ENCODE results near the gene KLHDC4. TPM values are rescaled to one million over a fixed set of nuclear protein-coding genes. Genes with fewer than 3 reads are reported as not detected.
"Not testable (repeated sequence)": the region's sequence is repeated elsewhere in the genome, so short reads cannot be mapped to it uniquely, and the experiment has no call there.

Gene KLHDC4
- total RNA-seq, 1 donor from 2014 or later = 20.4 TPM

DNA sequence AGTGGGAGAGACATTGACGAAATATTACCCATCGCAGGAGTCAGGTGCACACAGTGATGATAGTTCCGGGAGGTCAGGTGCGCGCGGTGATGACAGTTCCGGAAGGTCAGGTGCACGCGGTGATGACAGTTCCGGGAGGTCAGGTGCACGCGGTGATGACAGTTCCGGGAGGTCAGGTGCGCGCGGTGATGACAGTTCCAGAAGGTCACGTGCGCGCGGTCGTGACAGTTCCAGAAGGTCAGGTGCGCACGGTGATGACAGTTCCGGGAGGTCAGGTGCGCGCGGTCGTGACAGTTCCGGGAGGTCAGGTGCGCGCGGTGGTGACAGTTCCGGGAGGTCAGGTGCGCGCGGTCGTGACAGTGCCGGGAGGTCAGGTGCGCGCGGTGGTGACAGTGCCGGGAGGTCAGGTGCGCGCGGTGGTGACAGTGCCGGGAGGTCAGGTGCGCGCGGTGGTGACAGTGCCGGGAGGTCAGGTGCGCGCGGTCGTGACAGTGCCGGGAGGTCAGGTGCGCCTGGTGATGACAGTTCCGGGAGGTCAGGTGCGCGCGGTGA lies 84.7 kb downstream of the KLHDC4 start:
- H3K4me1 ChIP-seq (ENCODE audit: control insufficient read depth in 3 of 3, insufficient read depth in 3 of 3, low read length in 3 of 3); H3K9ac ChIP-seq (ENCODE audit: low read depth in 1 of 3, low read length in 3 of 3); H3K36me3 ChIP-seq (ENCODE audit: control insufficient read depth in 3 of 3, insufficient read depth in 3 of 3, low read length in 3 of 3); H3K4me3 ChIP-seq (ENCODE audit: low read length in 3 of 3); H3K9me3 ChIP-seq (ENCODE audit: control insufficient read depth in 3 of 3, low read length in 3 of 3); H3K27ac ChIP-seq (ENCODE audit: low read depth, low read length): not testable (repeated sequence)
- H3K27me3 ChIP-seq (ENCODE audit: control insufficient read depth in 3 of 3, insufficient read depth in 3 of 3, low read length in 3 of 3) = peaks cover 44 to 67% (median 65%) of the 10 kb centered on the region in 3 donors

DNA sequence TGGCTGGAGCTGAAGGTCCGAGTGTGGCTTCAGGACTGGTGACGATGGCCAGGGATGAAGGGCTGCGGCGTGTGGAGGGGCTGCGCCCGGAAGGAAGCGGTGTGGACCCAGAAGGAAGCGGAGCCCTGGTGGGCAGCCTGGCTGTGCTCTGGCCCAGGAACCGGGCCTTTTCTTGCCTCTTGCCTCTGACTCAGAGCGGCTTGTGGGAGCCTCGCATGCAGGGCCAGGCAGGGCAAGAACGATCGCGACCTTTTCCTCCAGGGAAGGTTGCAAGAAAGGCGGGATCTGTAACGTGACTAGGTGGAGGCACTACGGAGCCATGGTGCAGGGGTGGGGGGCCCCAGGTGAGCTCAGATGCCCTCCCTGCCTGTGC lies 85.5 kb downstream of the KLHDC4 start:
- H3K9ac ChIP-seq (ENCODE audit: low read depth in 1 of 3, low read length in 3 of 3) = no peak overlapping the region
- H3K36me3 ChIP-seq (ENCODE audit: control insufficient read depth in 3 of 3, insufficient read depth in 3 of 3, low read length in 3 of 3) = no peaks in the 10 kb centered on the region
- peaks cover 37 to 62% (median 61%) of the 10 kb centered on the region in 3 donors for H3K27me3 ChIP-seq (ENCODE audit: control insufficient read depth in 3 of 3, insufficient read depth in 3 of 3, low read length in 3 of 3)
- H3K4me1 ChIP-seq (ENCODE audit: control insufficient read depth in 3 of 3, insufficient read depth in 3 of 3, low read length in 3 of 3) = no peaks in the 10 kb centered on the region
- no peak overlapping the region for H3K27ac ChIP-seq (ENCODE audit: low read depth, low read length)
- no peak overlapping the region for H3K4me3 ChIP-seq (ENCODE audit: low read length in 3 of 3)
- H3K9me3 ChIP-seq (ENCODE audit: control insufficient read depth in 3 of 3, low read length in 3 of 3) = no peaks in the 10 kb centered on the region

DNA sequence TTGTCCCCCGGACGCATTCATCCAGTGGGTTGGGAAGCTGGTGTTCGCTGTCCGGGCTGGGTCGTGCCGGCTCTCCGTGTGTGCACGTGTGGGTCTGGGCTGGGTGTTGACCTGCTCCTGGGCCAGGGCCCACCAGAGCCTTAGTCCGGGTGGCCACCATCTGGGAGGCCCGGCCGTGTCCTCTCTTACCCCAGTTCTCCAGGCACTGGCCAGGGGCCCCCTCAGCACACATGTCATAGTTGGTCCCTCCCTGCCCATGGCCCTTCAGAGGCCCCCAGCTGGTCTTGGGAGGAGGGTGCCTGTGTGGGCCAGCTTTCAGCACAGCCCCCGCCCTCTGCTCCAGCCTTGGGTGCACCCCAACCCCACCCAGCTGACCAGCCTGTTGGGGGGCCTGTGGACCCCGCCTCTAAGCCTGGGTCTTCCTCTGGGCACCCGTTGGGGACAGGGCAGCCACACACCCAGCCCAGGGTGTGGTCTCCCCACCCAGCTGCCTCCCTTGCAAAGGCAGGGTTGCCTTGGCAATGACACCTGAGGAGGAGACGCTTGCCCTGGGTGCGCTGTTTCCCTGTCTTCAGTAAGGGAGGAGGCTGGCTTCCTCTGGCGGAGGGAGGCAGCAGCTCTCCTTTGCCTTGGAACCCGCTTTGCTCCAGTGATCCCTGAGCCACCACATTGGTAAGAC lies 86.1 kb downstream of the KLHDC4 start:
- Histone ChIP-seq H3K36me3 (ENCODE audit: control insufficient read depth in 3 of 3, insufficient read depth in 3 of 3, low read length in 3 of 3) (no peaks in the 10 kb centered on the region), H3K27me3 (ENCODE audit: control insufficient read depth in 3 of 3, insufficient read depth in 3 of 3, low read length in 3 of 3) (peaks cover 34 to 59% (median 58%) of the 10 kb centered on the region in 3 donors), H3K9me3 (ENCODE audit: control insufficient read depth in 3 of 3, low read length in 3 of 3) (no peaks in the 10 kb centered on the region), H3K4me3 (ENCODE audit: low read length in 3 of 3) (no peak overlapping the region), H3K27ac (ENCODE audit: low read depth, low read length) (no peak overlapping the region), H3K9ac (ENCODE audit: low read depth in 1 of 3, low read length in 3 of 3) (no peak overlapping the region), H3K4me1 (ENCODE audit: control insufficient read depth in 3 of 3, insufficient read depth in 3 of 3, low read length in 3 of 3) (no peaks in the 10 kb centered on the region)

DNA sequence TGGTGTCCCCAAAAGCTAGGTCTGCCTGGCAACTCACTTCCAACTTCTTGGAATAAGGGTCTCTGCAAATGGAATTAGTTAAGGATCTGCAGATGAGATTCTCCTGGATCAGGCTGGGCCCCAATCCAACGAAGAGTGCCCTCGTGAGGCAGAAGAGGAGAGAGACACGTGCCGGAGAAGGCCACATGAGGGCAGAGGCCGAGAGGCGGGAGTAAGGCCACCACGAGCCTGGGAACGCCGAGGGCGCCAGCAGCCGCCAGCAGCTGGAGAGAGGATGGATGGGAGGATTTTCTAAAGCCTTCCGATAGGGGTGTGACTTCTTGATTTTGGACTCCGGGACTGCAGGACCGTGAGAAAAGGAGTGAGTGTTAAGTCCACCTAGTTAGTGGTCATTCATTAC lies 87.2 kb downstream of the KLHDC4 start:
- no peak overlapping the region for H3K27ac ChIP-seq (ENCODE audit: low read depth, low read length)
- no peaks in the 10 kb centered on the region for H3K36me3 ChIP-seq (ENCODE audit: control insufficient read depth in 3 of 3, insufficient read depth in 3 of 3, low read length in 3 of 3)
- no peak overlapping the region for H3K4me3 ChIP-seq (ENCODE audit: low read length in 3 of 3)
- H3K9ac ChIP-seq (ENCODE audit: low read depth in 1 of 3, low read length in 3 of 3) = no peak overlapping the region
- peaks cover 26 to 52% (median 48%) of the 10 kb centered on the region in 3 donors for H3K27me3 ChIP-seq (ENCODE audit: control insufficient read depth in 3 of 3, insufficient read depth in 3 of 3, low read length in 3 of 3)
- no peaks in the 10 kb centered on the region for H3K4me1 ChIP-seq (ENCODE audit: control insufficient read depth in 3 of 3, insufficient read depth in 3 of 3, low read length in 3 of 3)
- H3K9me3 ChIP-seq (ENCODE audit: control insufficient read depth in 3 of 3, low read length in 3 of 3) = no peaks in the 10 kb centered on the region

DNA sequence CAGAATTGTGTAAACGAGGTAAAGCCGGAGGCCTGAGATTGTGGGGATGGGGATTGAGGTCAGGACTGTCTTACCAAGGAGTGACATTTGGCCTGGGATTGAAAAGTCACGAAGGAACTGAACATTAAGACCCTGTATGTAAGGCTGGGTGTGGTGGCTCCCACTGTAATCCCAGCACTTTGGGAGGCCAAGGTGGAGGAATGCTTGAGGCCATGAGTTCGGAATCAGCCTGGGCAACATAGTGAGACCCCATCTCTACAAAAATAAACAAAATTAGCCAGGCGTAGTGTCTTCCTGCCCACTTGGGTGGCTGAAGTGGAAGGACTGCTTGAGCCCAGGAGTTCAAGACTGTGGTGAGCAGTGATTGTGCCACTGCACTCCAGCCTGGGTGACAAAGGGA lies 88.0 kb downstream of the KLHDC4 start:
- Histone ChIP-seq H3K9ac (ENCODE audit: low read depth in 1 of 3, low read length in 3 of 3) (no peak overlapping the region), H3K27me3 (ENCODE audit: control insufficient read depth in 3 of 3, insufficient read depth in 3 of 3, low read length in 3 of 3) (peaks cover 23 to 51% (median 44%) of the 10 kb centered on the region in 3 donors), H3K4me1 (ENCODE audit: control insufficient read depth in 3 of 3, insufficient read depth in 3 of 3, low read length in 3 of 3) (no peaks in the 10 kb centered on the region), H3K27ac (ENCODE audit: low read depth, low read length) (no peak overlapping the region), H3K4me3 (ENCODE audit: low read length in 3 of 3) (no peak overlapping the region), H3K9me3 (ENCODE audit: control insufficient read depth in 3 of 3, low read length in 3 of 3) (no peaks in the 10 kb centered on the region), H3K36me3 (ENCODE audit: control insufficient read depth in 3 of 3, insufficient read depth in 3 of 3, low read length in 3 of 3) (no peaks in the 10 kb centered on the region)

DNA sequence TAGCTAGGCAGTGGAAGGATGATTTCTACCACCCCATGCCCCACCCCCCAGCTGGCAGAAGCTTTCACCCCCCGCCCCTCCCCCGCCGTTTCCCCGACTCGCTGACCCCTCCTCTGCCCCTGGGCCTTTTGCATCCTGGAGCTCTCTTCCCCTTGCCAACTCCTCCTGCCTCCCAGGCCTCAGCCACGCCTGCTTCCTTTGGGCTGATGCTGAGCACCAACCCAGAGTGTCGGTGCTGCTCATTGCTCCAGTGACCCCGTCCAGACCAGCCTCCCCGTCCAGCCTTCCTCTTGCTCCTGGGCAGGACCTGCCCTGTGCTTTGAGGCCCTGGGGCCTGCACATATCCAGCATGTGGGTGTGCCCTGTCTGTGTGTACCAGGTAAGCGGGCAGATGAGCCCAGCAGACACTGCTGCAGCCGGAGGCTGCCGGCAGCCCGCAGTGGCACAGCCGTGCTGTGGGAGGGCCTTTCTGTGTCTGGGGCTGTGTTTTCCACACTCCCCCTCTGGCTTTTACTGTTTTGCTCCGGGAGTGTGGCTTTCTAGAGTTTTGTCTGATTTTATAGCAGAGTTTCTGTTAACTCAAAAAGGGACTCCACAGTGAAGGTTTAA lies 90.6 kb downstream of the KLHDC4 start:
- H3K4me3 ChIP-seq (ENCODE audit: low read length in 3 of 3) = no peak overlapping the region
- H3K27ac ChIP-seq (ENCODE audit: low read depth, low read length) = no peak overlapping the region
- no peaks in the 10 kb centered on the region for H3K4me1 ChIP-seq (ENCODE audit: control insufficient read depth in 3 of 3, insufficient read depth in 3 of 3, low read length in 3 of 3)
- no peak overlapping the region for H3K9ac ChIP-seq (ENCODE audit: low read depth in 1 of 3, low read length in 3 of 3)
- no peaks in the 10 kb centered on the region for H3K36me3 ChIP-seq (ENCODE audit: control insufficient read depth in 3 of 3, insufficient read depth in 3 of 3, low read length in 3 of 3)
- H3K9me3 ChIP-seq (ENCODE audit: control insufficient read depth in 3 of 3, low read length in 3 of 3) = no peaks in the 10 kb centered on the region
- H3K27me3 ChIP-seq (ENCODE audit: control insufficient read depth in 3 of 3, insufficient read depth in 3 of 3, low read length in 3 of 3) = peaks cover 17 to 49% (median 26%) of the 10 kb centered on the region in 3 donors

DNA sequence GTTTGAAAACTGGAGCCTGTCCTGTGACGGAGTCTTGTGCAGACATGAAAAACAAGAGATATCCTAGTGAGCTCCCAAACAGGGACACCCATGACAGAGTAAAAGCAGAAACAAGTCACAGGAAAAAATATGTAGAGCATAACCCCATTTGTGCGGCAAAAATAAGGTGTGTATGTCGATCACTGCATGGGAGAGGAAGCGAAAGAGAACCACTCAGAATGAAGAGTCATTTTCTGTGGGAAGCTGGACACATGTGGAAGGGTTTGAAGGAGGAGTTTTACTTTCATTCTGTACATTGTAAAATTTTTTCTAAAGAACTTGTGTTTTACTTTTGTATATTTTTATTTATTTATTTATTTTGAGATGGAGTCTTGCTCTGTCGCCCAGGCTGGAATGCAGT lies 91.4 kb downstream of the KLHDC4 start:
- H3K4me1 ChIP-seq (ENCODE audit: control insufficient read depth in 3 of 3, insufficient read depth in 3 of 3, low read length in 3 of 3) = no peaks in the 10 kb centered on the region
- no peak overlapping the region for H3K9ac ChIP-seq (ENCODE audit: low read depth in 1 of 3, low read length in 3 of 3)
- no peak overlapping the region for H3K4me3 ChIP-seq (ENCODE audit: low read length in 3 of 3)
- H3K27me3 ChIP-seq (ENCODE audit: control insufficient read depth in 3 of 3, insufficient read depth in 3 of 3, low read length in 3 of 3) = peaks cover 15 to 49% (median 22%) of the 10 kb centered on the region in 3 donors
- H3K9me3 ChIP-seq (ENCODE audit: control insufficient read depth in 3 of 3, low read length in 3 of 3) = no peaks in the 10 kb centered on the region
- H3K27ac ChIP-seq (ENCODE audit: low read depth, low read length) = no peak overlapping the region
- H3K36me3 ChIP-seq (ENCODE audit: control insufficient read depth in 3 of 3, insufficient read depth in 3 of 3, low read length in 3 of 3) = no peaks in the 10 kb centered on the region

DNA sequence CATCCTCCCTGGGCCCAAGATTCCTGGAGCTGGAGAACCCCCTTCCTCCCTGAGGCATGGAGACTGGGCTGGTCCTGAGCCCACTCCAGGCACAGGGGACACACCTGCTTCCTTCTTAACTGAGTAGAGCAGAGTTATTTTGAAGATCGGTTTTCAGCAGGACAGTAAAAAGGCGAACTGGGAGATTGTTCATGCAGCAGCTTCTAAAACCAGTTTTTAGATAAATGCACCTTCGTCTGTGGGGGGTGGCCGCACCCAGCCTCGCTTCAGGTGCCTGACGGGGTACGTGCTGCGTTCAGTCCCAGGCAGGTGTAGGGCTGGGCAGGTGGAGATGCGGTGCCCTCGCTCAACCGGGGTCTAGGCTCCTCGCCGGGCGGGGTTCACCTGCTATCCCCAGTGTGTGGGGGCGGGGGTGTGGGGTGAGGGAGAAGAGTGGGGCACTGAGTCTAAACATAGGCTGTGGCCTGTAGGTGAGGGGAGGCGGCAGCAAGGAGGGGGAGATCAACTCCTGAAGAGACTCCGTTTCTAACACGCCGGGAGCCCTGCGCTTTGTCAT lies 94.0 kb downstream of the KLHDC4 start:
- no peak overlapping the region for H3K27ac ChIP-seq (ENCODE audit: low read depth, low read length)
- H3K27me3 ChIP-seq (ENCODE audit: control insufficient read depth in 3 of 3, insufficient read depth in 3 of 3, low read length in 3 of 3) = peaks cover 18 to 42% (median 21%) of the 10 kb centered on the region in 3 donors
- no peaks in the 10 kb centered on the region for H3K9me3 ChIP-seq (ENCODE audit: control insufficient read depth in 3 of 3, low read length in 3 of 3)
- no peaks in the 10 kb centered on the region for H3K36me3 ChIP-seq (ENCODE audit: control insufficient read depth in 3 of 3, insufficient read depth in 3 of 3, low read length in 3 of 3)
- H3K4me3 ChIP-seq (ENCODE audit: low read length in 3 of 3) = no peak overlapping the region
- no peak overlapping the region for H3K9ac ChIP-seq (ENCODE audit: low read depth in 1 of 3, low read length in 3 of 3)
- no peaks in the 10 kb centered on the region for H3K4me1 ChIP-seq (ENCODE audit: control insufficient read depth in 3 of 3, insufficient read depth in 3 of 3, low read length in 3 of 3)

DNA sequence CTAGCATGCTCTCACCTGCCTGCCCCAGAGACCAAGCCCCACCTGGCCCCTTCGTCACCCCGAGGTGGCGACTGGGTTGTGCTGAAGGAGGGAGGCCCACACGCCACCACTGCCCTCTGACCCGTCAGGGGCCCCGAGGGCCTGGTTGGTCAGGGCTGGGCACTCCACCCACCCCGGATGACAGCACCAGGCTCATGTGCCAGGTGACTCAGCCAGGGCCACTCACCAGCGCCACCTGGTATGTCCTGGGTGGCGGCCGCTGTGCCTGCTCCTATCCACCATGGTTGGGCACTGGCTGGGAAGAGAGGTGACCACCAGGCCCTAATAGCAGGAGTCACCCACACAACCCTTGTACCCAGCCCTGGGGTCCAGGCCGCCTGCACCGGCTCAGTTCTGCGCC lies 94.6 kb downstream of the KLHDC4 start:
- H3K4me3 ChIP-seq (ENCODE audit: low read length in 3 of 3) = no peak overlapping the region
- no peaks in the 10 kb centered on the region for H3K4me1 ChIP-seq (ENCODE audit: control insufficient read depth in 3 of 3, insufficient read depth in 3 of 3, low read length in 3 of 3)
- no peak overlapping the region for H3K27ac ChIP-seq (ENCODE audit: low read depth, low read length)
- H3K36me3 ChIP-seq (ENCODE audit: control insufficient read depth in 3 of 3, insufficient read depth in 3 of 3, low read length in 3 of 3) = no peaks in the 10 kb centered on the region
- H3K9me3 ChIP-seq (ENCODE audit: control insufficient read depth in 3 of 3, low read length in 3 of 3) = no peaks in the 10 kb centered on the region
- H3K27me3 ChIP-seq (ENCODE audit: control insufficient read depth in 3 of 3, insufficient read depth in 3 of 3, low read length in 3 of 3) = peaks cover 22 to 42% (median 24%) of the 10 kb centered on the region in 3 donors
- H3K9ac ChIP-seq (ENCODE audit: low read depth in 1 of 3, low read length in 3 of 3) = no peak overlapping the region

DNA sequence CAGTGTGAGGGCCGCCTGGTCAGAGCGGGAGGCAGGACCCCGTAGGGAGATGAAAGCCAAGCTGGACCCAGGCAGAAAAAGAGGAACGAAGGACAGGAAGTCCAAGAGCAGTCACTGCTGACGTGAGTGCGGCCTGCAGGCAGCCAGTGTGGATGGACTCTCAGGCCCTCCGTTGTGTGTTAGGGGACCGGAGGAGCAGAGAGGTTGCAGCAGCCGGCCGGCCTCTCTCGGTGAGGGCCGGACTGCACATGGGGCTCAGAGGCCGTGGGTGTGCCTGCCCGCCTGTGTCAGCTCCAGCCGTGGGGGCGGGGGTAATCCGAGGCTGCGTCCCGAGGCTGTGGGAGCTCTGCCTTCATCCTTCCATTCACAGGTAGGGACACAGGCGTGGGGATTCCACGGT lies 96.1 kb downstream of the KLHDC4 start:
- Histone ChIP-seq H3K4me3 (ENCODE audit: low read length in 3 of 3) (no peak overlapping the region), H3K27me3 (ENCODE audit: control insufficient read depth in 3 of 3, insufficient read depth in 3 of 3, low read length in 3 of 3) (peaks cover 22 to 40% (median 29%) of the 10 kb centered on the region in 3 donors), H3K9me3 (ENCODE audit: control insufficient read depth in 3 of 3, low read length in 3 of 3) (no peaks in the 10 kb centered on the region), H3K36me3 (ENCODE audit: control insufficient read depth in 3 of 3, insufficient read depth in 3 of 3, low read length in 3 of 3) (no peaks in the 10 kb centered on the region), H3K27ac (ENCODE audit: low read depth, low read length) (no peak overlapping the region), H3K4me1 (ENCODE audit: control insufficient read depth in 3 of 3, insufficient read depth in 3 of 3, low read length in 3 of 3) (no peaks in the 10 kb centered on the region), H3K9ac (ENCODE audit: low read depth in 1 of 3, low read length in 3 of 3) (no peak overlapping the region)

All from skeletal muscle tissue (tissue), 4 donors.